GM23338 (cell line): ENCODE measurements around the gene B4GALNT1.

ENCODE experiments used
- CREB1 ChIP-seq: fragments of 250-450 bp; sonication (Bioruptor Pico); IDR thresholded peaks from 2 replicates; pipeline ENCODE4 v1.5.0; 2020; ENCODE audit warnings: low read depth, mild to moderate bottlenecking, moderate library complexity
- CTCF ChIP-seq, 2 experiments: fragments of 200-600 bp in 1 of 2; sonication (generic) in 1 of 2; conservative IDR thresholded peaks; 2 replicates each; pipeline versions ENCODE4 v1.5.1 to v1.6.1; 2016 to 2017; ENCODE audit warnings: antibody characterized with exemption in 2 of 2, low read depth in 2 of 2, mild to moderate bottlenecking in 2 of 2, moderate library complexity in 1 of 2
- EZH2 ChIP-seq: fragments of 200-600 bp; sonication (generic); IDR thresholded peaks from one replicate; pipeline ENCODE4 v1.8.0; 2017; ENCODE audit warnings: antibody characterized with exemption, mild to moderate bottlenecking, low read depth; ENCODE audit not compliant: unreplicated experiment
- TF ChIP-seq, protein P1 (sequence below): IDR thresholded peaks from one replicate; pipeline ENCODE4 v1.6.1; 2018; ENCODE audit warnings: antibody characterized with exemption; ENCODE audit not compliant: unreplicated experiment

DNA sequence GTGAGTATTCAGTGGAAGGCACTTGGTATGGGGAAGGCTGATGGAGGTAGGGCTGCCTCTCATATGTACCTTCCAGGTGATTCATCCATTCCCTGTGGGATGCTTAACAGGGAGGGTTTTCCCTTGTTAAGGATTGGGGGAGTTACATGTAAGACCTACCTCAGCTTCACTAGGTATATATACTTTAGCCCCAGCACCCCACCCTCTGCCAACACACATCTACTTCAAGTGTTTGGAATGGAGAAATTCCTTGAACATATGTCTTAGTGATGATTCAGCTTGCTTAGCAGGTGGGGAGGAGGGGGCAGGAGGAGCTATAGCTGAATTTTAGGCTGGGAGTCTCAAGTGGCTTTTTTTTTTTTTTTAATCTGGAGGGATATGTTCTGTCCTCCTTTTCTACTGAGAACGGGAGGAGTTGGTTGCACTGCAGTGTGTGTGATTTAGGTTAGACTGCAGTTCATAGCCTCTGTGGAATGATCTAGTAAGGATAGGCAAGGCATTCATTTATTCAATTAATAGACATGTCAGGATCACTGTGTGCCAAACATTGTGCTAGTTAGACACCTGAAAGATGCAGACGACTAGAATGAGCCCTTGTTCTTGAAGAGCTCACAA is 40.3 kb downstream of the B4GALNT1 start:
- TF ChIP-seq CTCF (conservative IDR thresholded peaks at IDR 0.05; ENCODE audit: low read depth in 2 of 2), result no peak
- TF ChIP-seq, protein P1, sequence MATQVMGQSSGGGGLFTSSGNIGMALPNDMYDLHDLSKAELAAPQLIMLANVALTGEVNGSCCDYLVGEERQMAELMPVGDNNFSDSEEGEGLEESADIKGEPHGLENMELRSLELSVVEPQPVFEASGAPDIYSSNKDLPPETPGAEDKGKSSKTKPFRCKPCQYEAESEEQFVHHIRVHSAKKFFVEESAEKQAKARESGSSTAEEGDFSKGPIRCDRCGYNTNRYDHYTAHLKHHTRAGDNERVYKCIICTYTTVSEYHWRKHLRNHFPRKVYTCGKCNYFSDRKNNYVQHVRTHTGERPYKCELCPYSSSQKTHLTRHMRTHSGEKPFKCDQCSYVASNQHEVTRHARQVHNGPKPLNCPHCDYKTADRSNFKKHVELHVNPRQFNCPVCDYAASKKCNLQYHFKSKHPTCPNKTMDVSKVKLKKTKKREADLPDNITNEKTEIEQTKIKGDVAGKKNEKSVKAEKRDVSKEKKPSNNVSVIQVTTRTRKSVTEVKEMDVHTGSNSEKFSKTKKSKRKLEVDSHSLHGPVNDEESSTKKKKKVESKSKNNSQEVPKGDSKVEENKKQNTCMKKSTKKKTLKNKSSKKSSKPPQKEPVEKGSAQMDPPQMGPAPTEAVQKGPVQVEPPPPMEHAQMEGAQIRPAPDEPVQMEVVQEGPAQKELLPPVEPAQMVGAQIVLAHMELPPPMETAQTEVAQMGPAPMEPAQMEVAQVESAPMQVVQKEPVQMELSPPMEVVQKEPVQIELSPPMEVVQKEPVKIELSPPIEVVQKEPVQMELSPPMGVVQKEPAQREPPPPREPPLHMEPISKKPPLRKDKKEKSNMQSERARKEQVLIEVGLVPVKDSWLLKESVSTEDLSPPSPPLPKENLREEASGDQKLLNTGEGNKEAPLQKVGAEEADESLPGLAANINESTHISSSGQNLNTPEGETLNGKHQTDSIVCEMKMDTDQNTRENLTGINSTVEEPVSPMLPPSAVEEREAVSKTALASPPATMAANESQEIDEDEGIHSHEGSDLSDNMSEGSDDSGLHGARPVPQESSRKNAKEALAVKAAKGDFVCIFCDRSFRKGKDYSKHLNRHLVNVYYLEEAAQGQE, result no peak
- no peak for TF ChIP-seq EZH2
- TF ChIP-seq CREB1 (CRISPR knock-in tag), result no peak
